Stimulated activated CD8-positive, alpha-beta memory T cell treated with anti-CD3 and anti-CD28 coated beads, Interleukin-15, amount 100 ng/mL, for 1 hour (primary cell): ENCODE data around the gene IDH3G.

Experiments used
- DNase-seq: peaks from one replicate; pipeline ENCODE4 v3.0.0-alpha.2; 2020; ENCODE audit warnings: low read depth

The IDH3G gene

DNA sequence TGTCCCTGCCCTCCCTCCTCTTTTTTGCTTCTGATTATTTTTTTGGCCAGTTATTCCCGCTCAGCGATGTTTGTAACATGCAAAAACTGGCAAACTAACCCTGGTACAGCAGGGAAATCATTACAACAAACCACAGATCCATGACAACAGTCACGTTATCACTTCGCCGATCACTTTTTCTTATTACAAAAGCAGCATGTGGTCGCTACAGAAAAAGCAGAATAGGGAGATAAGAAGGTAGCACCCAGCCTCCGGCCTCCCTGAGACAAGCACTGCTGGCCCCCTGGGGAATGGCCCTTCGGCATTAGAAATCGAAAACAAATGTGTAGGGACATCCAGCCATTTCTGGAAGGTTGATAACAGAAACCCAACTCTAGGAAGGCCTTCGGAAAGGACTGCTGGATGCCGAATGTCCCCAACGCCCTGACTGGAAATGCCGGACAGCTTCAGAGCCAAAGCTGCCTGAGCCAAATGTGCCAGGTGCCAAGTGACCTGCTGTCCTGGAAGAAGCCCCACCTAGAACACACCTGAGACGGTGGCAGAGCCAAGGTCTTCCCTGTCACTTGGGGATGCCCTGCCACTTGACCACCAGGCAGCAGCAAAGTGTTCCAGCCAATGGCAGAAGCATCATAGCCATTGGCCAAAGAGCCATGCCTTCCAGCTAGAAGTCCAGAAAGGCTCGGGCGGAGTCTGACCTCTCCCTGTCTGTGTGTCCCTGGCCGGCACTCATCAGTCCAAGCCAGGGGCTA, 2.9 kb downstream of the IDH3G start:
- DNase-seq = no peak

DNA sequence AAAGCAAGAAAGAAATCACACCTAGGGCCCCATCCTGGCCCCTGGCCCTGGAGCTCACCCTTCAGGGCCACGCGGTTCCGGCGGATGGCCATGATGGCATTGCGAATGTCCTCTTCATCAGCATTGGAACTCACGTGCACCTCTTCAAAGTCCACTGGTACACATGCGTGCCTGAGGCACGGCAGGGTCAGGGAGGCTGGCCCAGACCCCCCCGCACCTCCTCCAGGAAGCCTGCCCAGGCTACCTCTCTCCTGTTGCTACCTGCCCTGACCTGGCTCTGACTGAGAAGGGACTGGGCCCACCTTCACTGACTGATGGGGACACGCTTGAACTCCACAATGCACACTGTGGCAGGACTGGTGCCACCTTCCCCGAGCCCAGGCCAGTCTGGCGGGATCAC, 4.5 kb downstream of the IDH3G start:
- DNase-seq = no peak

DNA sequence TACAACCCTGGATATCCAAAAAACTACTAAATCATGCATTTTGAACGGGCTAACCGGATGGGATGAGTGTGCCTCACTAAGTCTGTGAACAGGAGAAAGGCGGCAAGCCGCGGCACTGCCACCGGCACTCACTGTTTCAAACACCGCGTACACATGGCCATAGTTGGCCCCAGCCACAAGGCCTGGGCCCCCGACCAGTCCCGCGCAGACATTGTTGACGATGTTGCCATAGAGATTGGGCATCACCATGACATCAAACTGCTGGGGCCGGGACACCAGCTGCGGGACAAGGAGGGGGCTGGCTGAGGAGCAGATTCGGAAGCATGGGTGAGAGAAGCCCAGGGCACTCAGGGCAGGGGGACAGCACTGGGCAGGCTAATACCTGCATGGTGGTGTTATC, 7.5 kb downstream of the IDH3G start:
- no peak for DNase-seq

DNA sequence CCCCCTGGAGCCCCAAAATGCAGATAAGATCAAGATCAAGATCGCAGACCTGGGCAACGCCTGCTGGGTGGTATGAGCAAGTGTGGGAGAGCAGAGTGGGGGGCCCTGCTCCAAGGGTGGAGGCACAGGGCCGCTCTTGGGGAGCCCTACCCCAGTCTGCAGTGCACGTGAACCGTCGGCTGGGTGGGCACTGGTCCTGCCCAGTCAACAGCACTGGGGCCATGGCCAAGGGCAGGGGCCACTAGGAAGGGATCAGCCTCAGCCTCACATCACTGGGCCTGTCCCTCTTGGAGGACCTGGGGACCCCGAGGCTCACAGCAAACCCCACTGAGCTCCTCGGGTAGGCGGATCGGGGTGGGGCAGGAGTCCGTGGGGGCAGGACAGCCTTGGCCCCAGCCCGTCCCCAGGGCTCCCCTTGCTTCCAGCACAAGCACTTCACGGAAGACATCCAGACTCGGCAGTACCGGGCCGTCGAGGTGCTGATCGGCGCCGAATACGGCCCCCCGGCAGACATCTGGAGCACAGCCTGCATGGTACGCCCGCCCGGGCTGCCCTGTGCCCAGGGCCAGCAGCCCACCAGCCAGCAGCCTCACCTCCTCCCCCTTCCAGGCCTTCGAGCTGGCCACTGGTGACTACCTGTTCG, 9.7 kb downstream of the IDH3G start:
- DNase-seq = no peak

DNA sequence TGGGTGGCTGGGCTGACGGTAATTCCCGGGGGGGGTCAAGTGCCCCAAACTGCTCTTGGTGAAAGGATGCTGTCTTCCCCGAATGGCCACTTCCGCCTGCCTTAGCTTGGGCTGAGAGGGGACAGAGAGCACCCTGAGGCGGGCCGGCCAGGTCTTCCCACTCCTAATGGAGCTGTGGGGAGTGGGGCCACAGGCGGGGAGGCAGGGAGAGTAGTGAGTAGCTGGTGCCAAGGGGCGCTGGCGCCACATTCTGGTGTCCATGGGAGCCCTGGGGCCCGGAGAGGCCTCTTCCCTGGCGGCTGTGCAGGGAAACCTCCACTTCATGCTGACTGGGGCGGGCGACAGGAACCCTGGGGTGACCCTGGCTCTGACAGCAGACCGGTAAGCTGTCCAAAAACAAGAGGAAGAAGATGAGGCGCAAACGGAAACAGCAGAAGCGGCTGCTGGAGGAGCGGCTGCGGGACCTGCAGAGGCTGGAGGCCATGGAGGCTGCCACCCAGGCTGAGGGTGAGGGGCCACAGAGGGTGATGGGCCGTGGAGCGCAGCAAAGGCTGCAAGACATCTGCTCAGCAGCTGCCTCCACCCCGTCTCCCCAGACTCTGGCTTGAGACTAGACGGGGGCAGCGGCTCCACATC, 10.7 kb downstream of the IDH3G start:
- DNase-seq = no peak

DNA sequence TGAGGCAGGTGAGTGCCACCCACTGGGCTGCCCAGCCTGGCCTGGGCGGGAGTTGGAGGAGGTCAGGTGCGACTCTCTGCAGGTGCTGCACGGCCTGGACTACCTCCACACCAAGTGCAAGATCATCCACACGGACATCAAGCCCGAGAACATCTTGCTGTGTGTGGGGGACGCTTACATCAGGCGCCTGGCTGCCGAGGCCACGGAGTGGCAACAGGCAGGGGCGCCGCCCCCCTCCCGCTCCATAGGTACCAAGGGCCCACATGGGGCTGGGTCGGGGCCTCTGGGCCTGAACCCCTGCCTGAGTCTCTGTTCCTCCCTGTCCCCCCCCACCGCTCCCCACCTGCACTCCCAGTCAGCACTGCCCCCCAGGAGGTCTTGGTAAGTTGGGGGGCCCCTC, 11.3 kb downstream of the IDH3G start:
- no peak for DNase-seq

DNA sequence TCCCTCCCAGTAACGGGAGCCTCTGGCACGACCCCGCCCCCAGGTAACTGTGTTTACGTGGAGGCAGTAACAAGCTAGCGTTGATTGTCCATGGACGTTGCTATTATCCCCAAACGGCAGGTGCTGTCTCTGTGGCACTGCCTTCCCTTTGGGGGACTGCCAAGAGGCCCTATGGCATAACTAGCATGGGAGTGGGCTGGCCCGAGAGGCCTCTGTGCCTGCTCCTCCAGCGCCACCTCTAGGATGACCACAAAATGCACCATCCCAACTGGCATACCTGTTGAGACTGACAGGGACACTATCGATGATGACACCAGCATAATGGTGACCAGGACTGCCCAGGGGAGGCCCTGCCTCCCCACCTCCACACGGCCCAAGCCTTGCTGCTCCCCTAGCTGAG, 11.9 kb downstream of the IDH3G start:
- DNase-seq = no peak

DNA sequence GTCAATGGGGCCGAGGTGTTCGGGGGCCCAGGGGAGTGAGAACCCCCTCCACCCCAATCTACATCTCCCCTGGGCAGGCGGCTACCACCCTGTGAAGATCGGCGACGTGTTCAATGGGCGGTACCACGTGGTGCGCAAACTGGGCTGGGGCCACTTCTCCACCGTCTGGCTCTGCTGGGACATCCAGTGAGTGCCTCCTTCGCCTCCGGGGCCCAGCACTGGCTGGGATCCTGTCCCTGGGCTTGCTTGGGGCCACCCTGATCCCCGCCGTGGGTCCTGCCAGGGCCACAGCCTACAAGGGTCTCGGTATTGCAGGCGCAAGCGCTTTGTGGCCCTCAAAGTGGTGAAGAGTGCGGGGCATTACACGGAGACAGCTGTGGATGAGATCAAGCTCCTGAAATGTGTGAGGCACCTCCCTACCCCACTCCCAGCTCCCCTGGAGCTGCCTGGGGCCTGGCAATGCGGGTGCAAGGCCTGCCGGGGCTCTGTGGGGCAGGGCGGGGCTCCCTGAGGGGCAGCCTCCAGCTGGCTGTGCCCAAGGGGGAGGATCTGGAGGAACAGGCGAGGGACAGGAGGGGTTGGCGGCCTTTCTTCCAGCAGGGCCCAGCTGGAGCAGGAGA, 12.6 kb downstream of the IDH3G start:
- DNase-seq = no peak

DNA sequence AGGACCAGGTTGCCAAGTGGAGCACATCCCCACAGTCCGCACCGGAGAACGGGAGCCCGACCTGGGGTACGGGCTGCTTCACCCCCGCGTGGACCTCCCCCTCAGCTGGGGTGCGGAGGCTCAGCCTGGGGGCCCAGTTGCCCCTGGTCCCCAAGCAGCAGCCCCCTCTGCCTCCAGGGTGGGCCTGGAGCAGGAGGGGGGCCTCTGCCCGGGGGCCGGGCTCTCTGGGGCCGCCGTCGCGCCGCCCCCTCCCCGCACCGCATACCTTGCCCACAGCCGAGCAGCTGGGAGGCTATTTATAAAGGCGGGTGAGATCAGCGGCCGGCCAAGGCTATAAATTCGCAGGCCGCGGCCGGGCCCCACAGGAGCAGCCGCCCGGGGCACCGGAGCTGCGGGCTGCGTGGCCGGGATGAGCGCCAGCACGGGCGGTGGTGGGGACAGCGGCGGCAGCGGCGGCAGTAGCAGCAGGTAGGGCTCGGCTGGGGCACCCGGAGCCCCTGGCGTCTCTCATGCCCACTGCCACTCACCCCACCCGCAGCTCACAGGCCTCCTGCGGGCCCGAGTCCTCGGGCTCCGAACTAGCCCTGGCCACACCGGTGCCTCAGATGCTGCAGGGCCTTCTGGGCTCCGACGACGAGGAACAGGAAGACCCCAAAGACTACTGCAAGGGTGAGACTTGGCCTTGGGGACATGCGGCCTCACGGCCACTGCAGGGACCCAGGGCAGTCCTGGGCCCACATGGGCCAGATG, 13.3 kb downstream of the IDH3G start, which contains the start of gene SRPK3:
TSS of gene SRPK3 (plus strand) at position 364 of the 750 bp plus-strand sequence. CDS start at position 410, 46 bp downstream.
- no peak for DNase-seq

DNA sequence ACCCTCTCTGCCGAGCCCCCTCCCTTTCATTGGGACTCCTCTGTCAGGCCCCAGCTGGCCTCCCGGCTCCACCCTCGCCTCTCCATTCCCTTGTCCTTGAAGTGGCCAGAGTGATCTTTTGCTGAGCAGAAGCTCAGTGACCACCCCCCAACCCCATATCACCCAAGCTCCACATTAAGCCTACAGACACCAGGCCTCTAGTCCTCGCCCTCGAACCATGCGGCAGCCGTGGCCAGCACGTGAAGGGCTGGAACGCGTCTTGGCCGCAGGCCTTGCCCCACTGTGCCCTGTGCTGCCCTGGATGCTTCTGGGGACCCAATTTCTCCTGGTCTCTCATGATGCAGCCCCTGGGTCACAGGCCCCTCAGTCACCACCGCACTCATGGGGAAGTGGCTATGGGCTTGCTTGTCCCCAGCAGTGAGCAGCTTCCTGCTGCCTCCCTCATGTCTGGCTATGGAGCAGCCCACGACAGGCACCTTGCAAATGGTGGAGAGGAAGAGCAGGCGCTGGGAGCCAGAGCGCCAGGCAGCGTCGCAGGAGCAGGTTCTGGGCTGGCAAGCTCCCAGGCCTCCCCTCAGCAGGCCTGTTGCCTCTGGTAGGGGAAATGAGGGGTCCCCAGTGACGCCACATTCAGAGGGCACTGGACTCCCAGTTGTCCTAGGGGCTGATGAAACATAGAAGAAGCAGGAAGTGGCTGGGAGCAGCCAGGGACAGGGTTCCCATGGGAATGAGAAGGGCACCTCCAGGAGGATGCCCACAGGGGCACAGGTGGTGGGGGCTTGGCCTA, 14.1 kb downstream of the IDH3G start:
- no peak for DNase-seq

DNA sequence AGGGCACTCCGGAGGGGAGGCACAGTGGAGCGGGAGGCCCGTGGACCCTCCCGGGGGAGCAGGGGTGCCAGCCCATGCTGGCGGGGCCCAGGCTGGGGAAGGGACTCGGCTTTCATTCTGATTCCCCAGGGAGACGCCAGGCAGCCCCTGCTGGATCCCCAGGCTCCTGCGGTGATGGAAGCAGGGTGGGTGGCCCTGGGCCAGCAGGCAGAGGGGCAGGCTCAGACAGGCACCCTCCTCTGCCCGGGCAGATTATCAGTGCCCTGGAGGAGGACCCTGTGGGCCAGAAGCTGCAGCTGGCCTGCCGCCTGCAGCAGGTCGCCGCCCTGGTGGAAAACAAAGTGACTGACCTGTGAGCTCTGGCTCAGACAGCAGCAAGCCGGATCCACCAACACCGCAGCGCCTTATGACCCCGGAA, 15.5 kb downstream of the IDH3G start:
- DNase-seq = no peak

DNA sequence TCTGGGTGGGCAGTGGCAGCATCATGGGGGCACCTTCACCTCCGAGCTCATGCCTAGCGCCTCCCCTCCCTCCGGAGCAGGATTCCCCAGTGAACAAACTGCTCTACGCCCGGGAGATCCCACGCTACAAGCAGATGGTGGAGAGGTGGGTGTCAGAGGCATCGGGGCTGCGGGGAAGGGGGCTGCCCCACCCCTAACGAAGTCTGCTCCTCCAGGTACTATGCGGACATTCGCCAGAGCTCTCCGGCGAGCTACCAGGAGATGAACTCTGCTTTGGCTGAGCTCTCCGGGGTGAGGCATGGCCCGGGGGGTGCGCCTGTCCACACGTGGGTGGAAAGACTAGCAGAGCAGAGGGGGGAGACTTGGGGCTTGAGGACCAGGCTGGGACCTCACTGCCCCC, 16.0 kb downstream of the IDH3G start:
- no peak for DNase-seq

DNA sequence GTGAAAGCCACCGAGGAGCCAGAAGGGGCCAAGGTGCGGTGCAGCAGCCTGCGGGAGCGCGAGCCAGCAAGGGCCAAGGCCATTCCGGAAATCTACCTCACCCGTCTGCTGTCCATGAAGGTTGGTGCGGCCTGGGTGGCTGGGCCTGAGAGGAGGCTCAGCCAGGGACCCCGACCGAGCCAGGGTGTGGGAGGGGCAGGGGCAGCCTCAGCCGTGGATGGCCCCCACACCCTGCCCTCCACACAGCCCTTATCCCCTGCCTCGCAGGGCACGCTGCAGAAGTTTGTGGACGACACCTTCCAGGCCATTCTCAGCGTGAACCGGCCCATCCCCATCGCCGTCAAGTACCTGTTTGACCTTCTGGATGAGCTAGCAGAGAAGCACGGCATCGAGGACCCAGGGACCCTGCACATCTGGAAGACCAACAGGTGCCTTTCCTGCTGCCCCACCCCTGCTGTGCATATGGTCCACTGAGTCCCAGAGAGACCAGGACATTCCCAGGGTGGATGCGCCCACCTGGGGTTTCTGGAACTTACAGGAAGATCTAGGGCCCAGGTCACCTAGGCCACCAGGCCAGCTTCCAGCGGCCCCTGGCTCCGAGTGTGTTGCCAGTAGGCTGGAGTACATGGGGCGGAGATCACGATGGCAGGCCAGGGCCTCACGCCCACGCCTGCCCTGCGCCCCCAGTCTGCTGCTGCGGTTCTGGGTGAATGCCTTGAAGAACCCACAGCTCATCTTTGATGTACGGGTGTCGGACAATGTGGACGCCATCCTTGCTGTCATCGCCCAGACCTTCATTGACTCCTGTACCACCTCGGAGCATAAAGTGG, 16.7 kb downstream of the IDH3G start:
- DNase-seq = no peak

DNA sequence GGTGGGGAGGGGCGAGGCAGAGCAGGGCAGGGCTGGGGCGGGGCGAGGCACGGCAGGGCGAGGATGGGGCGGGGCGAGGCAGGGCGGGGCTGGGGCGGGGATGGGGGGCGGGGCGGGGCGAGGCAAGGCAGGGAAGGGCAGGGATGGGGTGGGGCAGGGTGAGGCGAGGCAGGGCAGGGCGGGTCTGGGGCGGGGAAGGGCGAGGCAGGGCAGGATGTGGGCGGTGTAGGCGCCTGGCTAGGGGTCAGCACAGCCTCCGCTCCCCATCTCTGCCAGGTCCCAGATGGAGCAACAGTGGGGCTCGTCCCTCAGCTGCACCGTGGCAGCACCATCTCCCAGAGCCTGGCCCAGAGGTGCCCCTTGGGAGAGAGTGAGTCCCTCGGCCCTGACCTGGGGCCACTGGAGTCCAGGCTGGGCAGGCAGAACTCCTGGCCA, 17.5 kb downstream of the IDH3G start:
- DNase-seq = no peak

DNA sequence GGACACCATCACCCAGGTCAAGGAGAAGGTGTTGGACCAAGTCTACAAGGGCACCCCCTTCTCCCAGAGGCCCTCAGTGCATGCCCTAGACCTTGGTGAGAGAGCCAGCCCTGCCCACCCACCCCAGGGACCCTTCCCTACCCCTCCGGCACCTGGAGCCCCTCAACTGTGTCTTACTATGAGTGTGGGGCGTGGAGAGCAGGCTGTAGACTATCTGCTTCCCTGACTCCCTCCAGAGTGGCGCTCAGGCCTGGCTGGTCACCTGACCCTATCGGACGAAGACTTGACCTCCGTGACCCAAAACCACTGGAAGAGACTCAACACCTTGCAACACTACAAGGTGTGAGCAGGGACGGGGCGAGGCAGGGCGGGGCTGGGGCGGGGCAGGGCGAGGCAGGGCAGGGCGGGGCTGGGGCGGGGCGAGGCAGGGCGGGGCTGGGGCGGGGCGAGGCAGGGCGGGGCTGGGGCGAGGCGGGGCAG, 18.0 kb downstream of the IDH3G start:
- DNase-seq = no peak

DNA sequence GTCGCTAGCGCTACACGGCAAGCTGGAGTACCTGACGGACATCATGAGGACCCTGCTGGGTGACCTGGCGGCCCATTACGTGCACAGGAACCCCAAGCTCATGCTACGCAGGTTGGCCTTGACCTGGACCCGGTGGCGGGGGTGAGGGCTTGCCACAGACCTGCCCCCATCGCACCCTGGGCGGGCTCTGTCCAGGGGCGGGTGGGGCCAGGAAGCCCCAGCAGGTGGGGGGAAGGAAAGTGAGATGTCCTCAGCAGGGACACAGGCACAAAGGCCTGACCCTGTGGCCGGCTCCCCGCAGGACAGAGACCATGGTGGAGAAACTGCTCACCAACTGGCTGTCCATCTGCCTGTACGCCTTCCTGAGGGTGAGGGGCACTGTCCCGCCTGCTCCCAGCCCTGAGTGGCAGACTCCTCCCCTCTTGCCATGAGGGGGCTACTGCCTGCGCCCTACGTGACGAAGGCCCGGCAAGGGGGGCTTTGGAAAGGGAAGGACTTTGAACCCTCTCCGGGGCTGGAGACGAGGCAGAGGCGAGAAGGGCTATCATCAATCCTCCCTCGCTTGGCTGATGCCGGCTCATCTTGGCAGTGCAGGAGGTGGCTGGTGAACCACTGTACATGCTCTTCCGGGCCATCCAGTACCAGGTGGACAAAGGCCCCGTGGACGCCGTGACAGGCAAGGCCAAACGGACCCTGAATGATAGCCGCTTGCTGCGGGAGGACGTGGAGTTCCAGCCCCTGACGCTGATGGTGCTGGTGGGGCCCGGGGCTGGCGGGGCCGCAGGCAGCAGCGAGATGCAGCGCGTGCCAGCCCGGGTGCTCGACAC, 18.7 kb downstream of the IDH3G start:
- no peak for DNase-seq

DNA sequence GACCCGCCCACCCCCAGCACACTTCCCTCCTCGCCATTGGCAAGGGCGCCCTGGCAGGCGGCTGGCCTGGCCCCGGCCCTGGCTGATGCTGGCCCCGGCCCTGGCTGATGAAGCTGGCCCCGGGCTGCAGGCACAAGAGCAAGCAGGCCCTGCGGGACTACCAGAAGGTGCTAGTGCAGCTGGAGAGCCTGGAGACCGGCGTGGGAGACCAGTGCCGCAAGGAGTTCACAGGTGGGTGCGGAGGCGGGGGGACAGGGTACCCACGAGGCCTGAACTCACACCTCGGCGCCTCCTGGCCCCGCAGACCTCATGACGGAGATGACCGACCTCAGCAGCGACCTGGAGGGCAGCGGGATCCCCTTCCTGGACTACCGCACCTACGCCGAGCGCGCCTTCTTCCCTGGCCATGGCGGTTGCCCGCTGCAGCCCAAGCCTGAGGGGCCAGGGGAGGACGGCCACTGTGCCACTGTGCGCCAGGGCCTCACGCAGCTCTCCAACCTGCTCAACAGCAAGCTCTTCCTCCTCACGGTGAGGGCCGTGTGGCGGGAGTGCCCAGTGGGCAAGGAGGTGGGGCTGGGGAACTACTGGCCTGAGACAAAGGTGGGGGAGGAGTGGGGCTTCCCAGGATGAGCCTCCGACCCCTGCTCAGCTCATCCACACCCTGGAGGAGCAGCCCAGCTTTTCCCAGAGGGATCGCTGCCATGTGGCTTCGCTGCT, 19.4 kb downstream of the IDH3G start:
- no peak for DNase-seq

DNA sequence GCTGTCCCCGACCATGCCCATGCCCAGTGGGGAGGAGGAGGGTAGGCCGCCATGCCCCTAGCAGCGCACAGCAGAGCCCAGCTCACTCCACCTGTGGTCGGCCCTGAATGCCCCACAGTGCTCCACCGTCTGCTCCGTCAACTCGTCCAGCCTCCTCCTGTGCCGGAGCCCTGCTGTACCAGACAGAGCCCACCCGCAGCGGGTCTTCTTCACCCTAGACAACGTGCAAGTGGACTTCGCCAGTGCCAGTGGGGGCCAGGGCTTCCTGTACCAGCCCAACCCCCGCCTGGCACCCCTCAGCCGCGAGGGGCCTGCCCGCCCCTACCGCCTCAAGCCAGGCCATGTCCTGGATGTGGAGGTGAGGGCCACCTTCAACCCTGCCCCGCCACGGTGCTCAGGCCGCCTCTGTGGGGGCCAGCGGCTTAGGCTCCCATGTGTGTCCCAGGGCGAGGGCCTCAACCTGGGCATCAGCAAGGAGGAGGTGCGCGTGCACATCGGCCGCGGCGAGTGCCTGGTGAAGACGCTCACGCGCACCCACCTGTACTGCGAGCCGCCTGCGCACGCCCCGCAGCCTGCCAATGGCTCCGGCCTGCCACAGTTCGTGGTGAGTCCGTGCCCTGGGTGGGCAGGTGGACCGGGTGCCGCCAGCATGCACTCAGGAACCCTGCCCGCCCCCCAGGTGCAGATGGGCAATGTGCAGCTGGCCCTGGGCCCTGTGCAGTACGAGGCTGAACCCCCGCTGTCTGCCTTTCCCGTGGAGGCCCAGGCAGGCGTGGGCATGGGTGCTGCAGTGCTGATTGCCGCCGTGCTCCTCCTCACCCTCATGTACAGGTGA, 20.2 kb downstream of the IDH3G start:
- no peak for DNase-seq
